Keratinocyte (primary cell): Measurements from ENCODE around the gene SMIM17. TPM values are rescaled to one million over a fixed set of nuclear protein-coding genes. Genes with fewer than 3 reads are reported as not detected.

Experiments used
- DNase-seq: peaks from one replicate; pipeline ENCODE4 v3.0.0-alpha.2; 2011; ENCODE audit warnings: low read depth, missing footprints, low spot score
- FAIRE-seq: peaks from 2 replicates; lab custom pipeline; 2011; peaks lifted over from hg19 to GRCh38; lab: Jason Lieb, UNC
- H2AFZ ChIP-seq: 2 replicates; pipeline ENCODE4 v1.6.0; 2012; ENCODE audit warnings: low read length, control low read depth, inconsistent platforms; ENCODE audit not compliant: control insufficient read depth
- H3K27ac ChIP-seq: 2 replicates; pipeline ENCODE4 v1.5.1; 2011; ENCODE audit warnings: low read length; ENCODE audit not compliant: control insufficient read depth, insufficient read depth
- H3K27me3 ChIP-seq: 3 replicates; pipeline ENCODE4 v1.6.0; 2011; ENCODE audit warnings: low read length; ENCODE audit not compliant: control insufficient read depth, insufficient read depth; ENCODE audit errors: extremely low read depth
- H3K36me3 ChIP-seq, 2 experiments: 2 replicates in 1 of 2; 3 replicates in 1 of 2; pipeline ENCODE4 v1.5.1; 2011; ENCODE audit warnings: low read length in 2 of 2, mild to moderate bottlenecking in 1 of 2; ENCODE audit not compliant: control insufficient read depth in 2 of 2, insufficient read depth in 2 of 2; ENCODE audit errors: extremely low read depth in 1 of 2
- H3K4me1 ChIP-seq: 3 replicates; pipeline ENCODE4 v1.5.1; 2011; ENCODE audit warnings: low read length; ENCODE audit not compliant: control insufficient read depth, insufficient read depth; ENCODE audit errors: extremely low read depth
- H3K4me2 ChIP-seq: 3 replicates; pipeline ENCODE4 v1.6.0; 2011; ENCODE audit warnings: low read depth, low read length; ENCODE audit not compliant: control insufficient read depth, insufficient read depth; ENCODE audit errors: extremely low read depth
- H3K4me3 ChIP-seq, 3 experiments: fragments of 200-600 bp in 1 of 3; sonication (generic) in 1 of 3; 2 replicates in 2 of 3; 3 replicates in 1 of 3; pipeline ENCODE4 v1.5.1; 2011 to 2016; ENCODE audit warnings: low read length in 3 of 3, mild to moderate bottlenecking in 3 of 3, control low read depth in 2 of 3, inconsistent platforms in 1 of 3, low read depth in 1 of 3, mixed read lengths in 1 of 3, mixed run types in 1 of 3, moderate library complexity in 1 of 3; ENCODE audit not compliant: control insufficient read depth in 2 of 3, insufficient read depth in 2 of 3; ENCODE audit errors: extremely low read depth in 1 of 3
- H3K79me2 ChIP-seq: 2 replicates; pipeline ENCODE4 v1.6.0; 2012; ENCODE audit warnings: low read length; ENCODE audit not compliant: control insufficient read depth, insufficient read depth
- H3K9ac ChIP-seq: 3 replicates; pipeline ENCODE4 v1.6.0; 2011; ENCODE audit warnings: low read length; ENCODE audit not compliant: control insufficient read depth, insufficient read depth; ENCODE audit errors: extremely low read depth
- H3K9me1 ChIP-seq: 3 replicates; pipeline ENCODE4 v1.6.0; 2011; ENCODE audit warnings: low read length; ENCODE audit not compliant: control insufficient read depth, insufficient read depth; ENCODE audit errors: extremely low read depth
- H3K9me3 ChIP-seq: 2 replicates; pipeline ENCODE4 v1.5.1; 2012; ENCODE audit warnings: low read depth, low read length; ENCODE audit not compliant: control insufficient read depth
- H4K20me1 ChIP-seq: 3 replicates; pipeline ENCODE4 v1.6.0; 2011; ENCODE audit warnings: low read length; ENCODE audit not compliant: control insufficient read depth, insufficient read depth; ENCODE audit errors: extremely low read depth
- CTCF ChIP-seq, 3 experiments: IDR thresholded peaks in 1 of 3; conservative IDR thresholded peaks in 1 of 3; optimal IDR thresholded peaks in 1 of 3; 2 replicates in 2 of 3; 3 replicates in 1 of 3; pipeline versions ENCODE3 to v1.5.1; 2011; ENCODE audit warnings: low read length in 3 of 3, mild to moderate bottlenecking in 3 of 3, moderate library complexity in 2 of 3, control low read depth in 1 of 3, inconsistent platforms in 1 of 3; ENCODE audit not compliant: insufficient read depth in 2 of 3; ENCODE audit errors: extremely low read depth in 1 of 3
- EZH2 ChIP-seq: IDR thresholded peaks from one replicate; pipeline ENCODE4 v1.6.1; 2012; ENCODE audit warnings: inconsistent platforms, mild to moderate bottlenecking, low read length, moderate library complexity
- dilution Hi-C: fragments of 300-500 bp; cut with MboI; formaldehyde crosslinking; loops from one replicate; pipeline ENCODE4 v1.7.0; 2020; ENCODE audit warnings: low sequenced_read_pairs; ENCODE audit not compliant: extremely low pct_ligation_motif_present
- polyA plus RNA-seq, 5 experiments: library from polyadenylated mRNA; depleted of rRNA in 3 of 5; stranded (reverse) in 3 of 5; stranded (forward) in 1 of 5; unstranded in 1 of 5; fragments of >200 nt; gene quantifications; 1 replicate in 1 of 5; 2 replicates in 3 of 5; 3 replicates in 1 of 5; pipeline versions ENCODE4 v1.2.1 to v1.2.3, GENCODE V29; 2011 to 2012; ENCODE audit warnings: missing spikeins in 2 of 5, low read depth in 1 of 5, low replicate concordance in 1 of 5

SMIM17 gene
- polyA plus RNA-seq, 1 donor (not counting 4 experiments of a cell fraction or from before 2014, with no cell fraction given): 0.13 TPM

DNA sequence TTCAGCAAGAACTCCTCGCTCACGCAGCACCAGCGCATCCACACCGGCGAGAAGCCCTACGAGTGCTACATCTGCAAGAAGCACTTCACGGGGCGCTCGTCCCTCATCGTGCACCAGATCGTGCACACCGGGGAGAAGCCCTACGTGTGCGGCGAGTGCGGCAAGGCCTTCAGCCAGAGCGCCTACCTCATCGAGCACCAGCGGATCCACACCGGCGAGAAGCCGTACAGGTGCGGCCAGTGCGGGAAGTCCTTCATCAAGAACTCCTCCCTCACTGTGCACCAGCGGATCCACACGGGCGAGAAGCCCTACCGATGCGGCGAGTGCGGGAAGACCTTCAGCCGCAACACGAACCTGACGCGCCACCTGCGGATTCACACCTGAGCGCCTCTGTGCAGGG, 20.6 kb upstream of the SMIM17 start:
- no peak for DNase-seq
- dilution Hi-C loops: no loop called here
- Histone ChIP-seq H3K9ac (no peak overlapping the region), H3K9me1 (no peaks in the 10 kb centered on the region), H3K36me3 (peaks cover 0 to 24% of the 10 kb centered on the region in 2 experiments), H3K27me3 (no peaks in the 10 kb centered on the region), H3K4me2 (no peak overlapping the region), H3K4me1 (no peaks in the 10 kb centered on the region), H2AFZ (no peak overlapping the region), H4K20me1 (no peaks in the 10 kb centered on the region), H3K27ac (no peak overlapping the region), H3K4me3 (no peak overlapping the region), H3K9me3 (peaks cover 18% of the 10 kb centered on the region), H3K79me2 (peaks cover 8% of the 10 kb centered on the region)
- FAIRE-seq: no peak
- no peak for TF ChIP-seq EZH2
- no peak for TF ChIP-seq CTCF (optimal IDR thresholded peaks at IDR 0.05 in 1 of 3, IDR thresholded peaks at IDR 0.05 in 1 of 3, conservative IDR thresholded peaks at IDR 0.05 in 1 of 3; ENCODE audit: extremely low read depth in 1 of 3, insufficient read depth in 2 of 3, low read length in 3 of 3)

DNA sequence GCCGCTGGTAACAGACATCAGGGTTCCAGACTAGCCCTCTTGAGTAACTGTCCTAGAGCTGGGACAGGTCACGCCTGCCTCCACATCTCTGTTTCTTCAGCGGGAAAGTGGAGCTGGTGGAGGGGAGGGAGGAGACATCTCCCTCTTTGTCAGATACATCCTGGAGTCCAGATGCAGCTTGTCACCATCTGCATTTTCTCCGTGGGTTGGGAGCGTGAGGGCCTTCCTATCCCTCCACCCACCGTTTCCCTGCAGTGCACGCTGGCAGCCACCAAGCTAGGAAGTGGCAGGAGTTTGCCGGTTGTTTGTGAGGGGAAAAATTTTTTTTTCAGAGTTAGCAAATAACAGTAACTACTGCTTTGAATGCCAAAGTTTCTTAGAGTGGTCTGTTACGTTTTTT, 20.0 kb upstream of the SMIM17 start:
- Histone ChIP-seq H3K27ac (no peak overlapping the region), H3K4me3 (no peak overlapping the region), H3K9ac (no peak overlapping the region), H3K27me3 (no peaks in the 10 kb centered on the region), H3K79me2 (peaks cover 6% of the 10 kb centered on the region), H4K20me1 (no peaks in the 10 kb centered on the region), H3K4me2 (no peak overlapping the region), H3K9me3 (peaks cover 18% of the 10 kb centered on the region), H2AFZ (no peak overlapping the region), H3K36me3 (peaks cover 0 to 19% of the 10 kb centered on the region in 2 experiments), H3K9me1 (no peaks in the 10 kb centered on the region), H3K4me1 (no peaks in the 10 kb centered on the region)
- dilution Hi-C loops: no loop called here
- FAIRE-seq: no peak
- DNase-seq: no peak
- TF ChIP-seq EZH2: no peak
- TF ChIP-seq CTCF (optimal IDR thresholded peaks at IDR 0.05 in 1 of 3, IDR thresholded peaks at IDR 0.05 in 1 of 3, conservative IDR thresholded peaks at IDR 0.05 in 1 of 3; ENCODE audit: extremely low read depth in 1 of 3, insufficient read depth in 2 of 3, low read length in 3 of 3): no peak
